Hematopoietic multipotent progenitor cell treated with erythropoietin and hydrocortisone succinate and interleukin-3 and kit ligand, for 17 days (in vitro differentiated cells): ENCODE results near the gene TESMIN.

Experiments used
- DNase-seq: peaks from one replicate; pipeline ENCODE4 v3.0.0-alpha.2; 2015; ENCODE audit warnings: low spot score

TESMIN gene

GRCh38 chr11:68659158-68659921, 92.0 kb downstream of the TESMIN start:
- no peak for DNase-seq

DNA sequence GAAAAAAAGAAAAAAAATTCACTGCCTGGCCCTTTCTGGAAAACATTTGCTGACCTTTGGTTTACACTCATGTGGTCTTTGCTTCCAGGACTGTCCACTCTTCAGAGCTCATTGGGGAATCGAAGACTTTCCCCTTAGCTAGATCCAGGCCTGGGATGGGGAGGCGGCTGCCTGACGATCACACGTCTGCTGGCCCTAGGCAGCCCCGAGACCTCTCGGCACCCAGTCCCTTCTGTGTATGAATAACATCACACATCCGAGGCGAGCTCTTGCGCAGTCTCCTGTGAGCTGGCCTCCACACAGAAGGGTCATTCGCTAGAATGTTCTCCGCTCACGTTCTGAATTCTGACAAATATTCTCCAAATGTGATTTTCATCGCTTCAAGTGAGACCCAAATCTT, 92.7 kb downstream of the TESMIN start:
- DNase-seq = no peak

GRCh38 chr11:68658097-68658496, 93.2 kb downstream of the TESMIN start:
- no peak for DNase-seq
